M059J (cell line): ENCODE measurements around the gene TSPAN4. TPM values are rescaled to one million over a fixed set of nuclear protein-coding genes. Genes with fewer than 3 reads are reported as not detected.

ENCODE experiments used
- DNase-seq: peaks from one replicate; pipeline ENCODE4 v3.0.0-alpha.2; 2012; ENCODE audit warnings: low read depth
- total RNA-seq: library from RNA; depleted of rRNA; stranded (reverse); fragments of >200 nt; shearing (Covaris generic); gene quantifications from 2 replicates; pipeline ENCODE4 v1.2.3, GENCODE V29; 2014

TSPAN4 gene
- total RNA-seq, 1 experiment from 2014 or later: 240 TPM

DNA sequence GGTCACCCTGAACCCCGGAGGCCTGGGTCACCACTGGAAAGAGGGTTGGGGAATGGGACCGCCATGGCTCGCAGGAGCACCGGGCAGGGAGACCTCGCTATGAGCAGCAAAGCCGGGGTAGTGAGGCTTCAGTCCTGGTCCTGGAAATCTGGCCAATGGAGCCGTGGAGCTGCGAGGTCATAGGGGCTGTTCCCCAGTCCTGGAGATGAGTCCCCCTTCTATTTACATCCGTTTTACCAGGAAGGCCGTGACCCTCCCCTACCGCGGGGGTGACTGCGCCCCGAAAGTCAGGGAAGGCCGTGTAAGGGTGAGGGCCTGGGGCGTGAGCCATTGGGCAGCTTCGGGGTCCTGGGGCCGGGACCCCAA is 38.1 kb upstream of the TSPAN4 start:
- no peak for DNase-seq

DNA sequence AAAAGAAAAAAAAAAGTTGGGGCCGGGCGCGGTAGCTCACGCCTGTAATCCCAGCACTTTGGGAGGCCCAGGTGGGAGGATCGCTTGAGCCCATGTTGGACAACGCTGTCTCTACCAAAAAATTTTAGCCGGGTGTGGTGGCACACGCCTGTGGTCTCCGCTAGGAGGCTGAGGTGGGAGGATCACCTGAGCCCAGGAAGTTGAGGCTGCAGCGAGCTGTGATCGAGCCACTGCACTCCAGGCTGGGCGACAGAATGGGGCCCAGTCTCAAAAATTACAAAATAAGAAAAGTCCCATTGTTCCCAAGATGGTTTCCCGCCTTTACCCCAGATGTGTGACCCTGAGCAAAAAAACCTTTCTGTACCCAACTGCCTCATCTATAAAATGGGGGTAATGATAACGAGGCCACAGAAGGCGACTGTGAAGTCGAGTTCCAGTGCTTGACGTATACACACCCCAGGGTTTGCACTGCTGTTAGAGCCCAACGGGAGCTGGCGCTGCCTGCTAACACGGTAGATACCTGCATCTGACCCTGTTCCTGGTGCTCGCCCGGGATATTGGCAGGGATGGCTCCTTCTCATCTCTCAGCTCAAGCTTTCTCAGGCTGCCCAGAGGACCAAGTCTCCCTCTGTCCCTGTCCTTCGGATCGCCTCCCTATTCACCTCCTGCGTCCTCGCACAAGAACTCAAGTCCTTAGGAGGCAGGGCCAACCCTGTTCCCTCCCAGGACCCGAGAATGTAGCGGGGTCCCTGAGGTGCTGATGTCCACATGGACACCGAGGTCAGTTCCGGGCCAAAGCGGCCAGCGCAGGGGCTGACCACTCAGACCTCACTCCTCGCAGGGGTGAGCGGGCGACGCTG is 34.0 kb upstream of the TSPAN4 start:
- peak; percentile 83 for DNase-seq

GRCh38 chr11:809287-810039 is 33.2 kb upstream of the TSPAN4 start, which contains the start of gene RPLP2:
TSS of gene RPLP2 (plus strand) at chr11:809967. CDS start at chr11:810235, 268 bp downstream.
- peak; percentile 96 for DNase-seq

DNA sequence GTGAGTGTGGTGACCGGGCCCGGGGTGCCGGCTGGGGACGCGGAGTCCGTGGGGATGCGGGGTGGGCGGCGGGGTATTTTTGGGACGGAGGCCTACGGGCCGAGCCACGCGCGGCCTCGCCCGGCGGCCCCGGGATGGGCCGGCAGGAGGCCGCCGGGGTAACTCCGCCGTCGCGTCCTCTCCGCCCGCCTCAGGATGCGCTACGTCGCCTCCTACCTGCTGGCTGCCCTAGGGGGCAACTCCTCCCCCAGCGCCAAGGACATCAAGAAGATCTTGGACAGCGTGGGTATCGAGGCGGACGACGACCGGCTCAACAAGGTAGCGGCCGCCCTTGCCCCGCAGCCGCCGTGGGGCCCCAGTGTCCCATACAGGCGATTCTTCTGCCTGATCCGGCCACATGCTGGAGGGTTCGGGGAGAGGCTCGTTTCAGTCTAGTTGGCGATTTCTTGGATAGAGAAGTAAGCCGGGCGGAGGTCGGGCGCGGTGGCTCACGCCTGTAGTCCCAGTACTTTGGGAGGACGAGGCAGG is 32.5 kb upstream of the TSPAN4 start:
- DNase-seq: no peak

DNA sequence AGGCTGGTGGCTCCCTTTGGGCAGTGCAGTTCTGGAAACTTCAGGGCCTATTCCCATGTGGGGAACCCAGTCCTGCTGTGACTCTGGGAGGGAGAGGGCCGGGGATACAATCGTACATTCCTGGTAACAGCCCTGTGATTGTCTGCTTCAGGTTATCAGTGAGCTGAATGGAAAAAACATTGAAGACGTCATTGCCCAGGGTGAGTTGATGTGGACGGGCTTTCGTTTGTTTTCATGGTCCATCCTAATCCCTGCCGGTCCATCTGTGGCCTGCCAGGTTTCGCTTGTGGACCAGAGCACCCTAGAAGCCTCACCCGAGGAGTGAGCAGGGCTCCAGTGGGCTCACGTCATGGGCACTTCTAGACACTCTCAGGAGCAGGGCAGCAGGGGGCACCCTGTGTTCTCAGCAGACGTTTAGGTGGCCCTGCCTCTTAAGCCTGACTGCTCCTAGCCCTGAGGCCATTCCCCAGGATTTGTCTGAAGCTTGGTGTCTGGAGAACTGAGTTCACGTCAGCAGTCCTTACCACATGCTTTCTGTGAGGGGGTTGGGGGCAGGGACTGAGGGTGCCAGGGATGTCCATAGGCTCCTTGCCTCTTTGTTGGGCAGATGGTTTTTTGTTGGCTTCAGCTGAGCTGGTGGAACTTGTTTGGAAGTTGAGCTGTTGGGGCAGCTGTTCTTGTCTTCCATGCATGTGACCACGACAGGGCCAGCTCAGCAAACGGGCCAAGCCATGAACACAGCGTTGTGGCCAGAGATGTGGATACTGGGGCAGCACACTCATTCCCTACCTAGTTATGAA is 31.0 kb upstream of the TSPAN4 start:
- DNase-seq: no peak

- DNase-seq: no peak
These were observed 30.3 kb upstream of the TSPAN4 start for GRCh38 chr11:812390-812789.

GRCh38 chr11:813072-813455 is 29.6 kb upstream of the TSPAN4 start:
- DNase-seq: no peak

DNA sequence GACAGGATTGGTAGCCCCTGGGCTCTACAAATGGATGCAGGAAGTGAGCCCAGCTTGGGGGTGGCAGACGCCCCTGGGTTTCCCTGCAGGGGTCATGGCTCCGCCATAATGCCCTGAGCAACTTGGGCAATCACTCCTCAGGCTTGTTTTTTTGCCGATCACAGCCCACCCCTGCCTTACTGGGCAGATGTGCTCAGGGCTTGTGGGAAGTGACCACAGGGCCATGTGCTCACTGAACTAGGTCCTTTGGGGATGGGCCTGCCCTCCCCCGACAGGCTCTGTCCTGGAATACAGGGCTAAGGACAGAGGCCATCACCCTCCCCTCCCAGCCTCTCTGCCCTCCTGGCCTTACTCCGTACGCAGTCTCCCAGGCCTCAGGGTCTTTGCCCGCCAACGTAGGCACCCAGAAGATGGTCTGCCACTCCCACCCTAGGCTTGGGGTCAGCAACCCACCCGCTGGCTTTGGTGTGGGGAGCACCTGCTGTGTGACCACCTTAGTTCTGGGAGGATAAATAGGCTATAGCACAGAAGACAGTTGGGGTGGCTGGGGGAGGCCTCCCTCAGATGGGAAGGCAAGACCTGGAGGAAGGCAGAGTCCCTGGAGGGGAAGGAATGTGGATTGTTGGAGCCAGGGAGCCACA is 29.1 kb upstream of the TSPAN4 start:
- DNase-seq: no peak

DNA sequence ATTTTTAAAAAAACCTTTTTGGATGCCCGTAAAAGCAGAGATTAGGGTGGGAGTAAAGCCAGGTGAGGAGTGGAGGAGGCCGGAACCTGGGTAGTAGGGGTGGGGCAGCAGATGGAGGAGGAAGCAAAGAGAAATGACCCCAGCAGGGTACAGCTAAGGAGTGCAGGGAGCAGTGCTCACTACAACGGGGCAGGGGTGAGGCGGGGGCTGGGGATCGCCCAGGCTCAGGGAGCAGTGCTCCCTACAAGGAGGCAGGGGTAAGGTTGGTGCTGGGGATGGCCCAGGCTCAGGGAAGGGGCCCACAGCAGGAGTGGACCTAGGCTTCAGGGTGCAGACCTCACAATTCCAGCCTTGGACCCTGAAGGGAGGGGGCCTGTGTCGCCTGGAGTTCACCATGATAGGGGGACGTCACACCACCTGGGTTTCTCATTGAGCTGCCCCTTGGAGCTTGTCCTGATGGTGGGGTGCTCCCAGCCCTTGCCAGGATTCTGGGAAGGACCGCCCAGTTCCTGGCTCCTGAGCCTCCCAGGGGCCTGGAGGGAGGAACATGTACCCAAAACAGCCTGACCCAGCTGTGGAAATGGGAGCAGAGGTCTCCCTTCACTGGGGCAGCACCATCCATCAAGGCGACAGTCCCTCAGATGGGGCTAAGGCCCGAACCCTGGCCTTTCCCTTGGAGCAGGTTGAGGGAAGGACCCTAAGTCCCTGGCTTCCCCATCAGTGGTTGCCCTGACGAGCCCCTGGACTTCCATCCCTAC is 26.8 kb upstream of the TSPAN4 start:
- DNase-seq: no peak

GRCh38 chr11:816433-816779 is 26.2 kb upstream of the TSPAN4 start:
- DNase-seq: no peak

GRCh38 chr11:818396-819128 is 24.1 kb upstream of the TSPAN4 start, which contains the start of gene PNPLA2:
TSS of gene PNPLA2 (plus strand) at chr11:818914. CDS start at chr11:819719, 805 bp downstream.
- peak; percentile 60 for DNase-seq

GRCh38 chr11:819129-819931 is 23.3 kb upstream of the TSPAN4 start:
- peak; percentile 83 for DNase-seq

GRCh38 chr11:819943-820649 is 22.6 kb upstream of the TSPAN4 start:
- peak; percentile 93 for DNase-seq

DNA sequence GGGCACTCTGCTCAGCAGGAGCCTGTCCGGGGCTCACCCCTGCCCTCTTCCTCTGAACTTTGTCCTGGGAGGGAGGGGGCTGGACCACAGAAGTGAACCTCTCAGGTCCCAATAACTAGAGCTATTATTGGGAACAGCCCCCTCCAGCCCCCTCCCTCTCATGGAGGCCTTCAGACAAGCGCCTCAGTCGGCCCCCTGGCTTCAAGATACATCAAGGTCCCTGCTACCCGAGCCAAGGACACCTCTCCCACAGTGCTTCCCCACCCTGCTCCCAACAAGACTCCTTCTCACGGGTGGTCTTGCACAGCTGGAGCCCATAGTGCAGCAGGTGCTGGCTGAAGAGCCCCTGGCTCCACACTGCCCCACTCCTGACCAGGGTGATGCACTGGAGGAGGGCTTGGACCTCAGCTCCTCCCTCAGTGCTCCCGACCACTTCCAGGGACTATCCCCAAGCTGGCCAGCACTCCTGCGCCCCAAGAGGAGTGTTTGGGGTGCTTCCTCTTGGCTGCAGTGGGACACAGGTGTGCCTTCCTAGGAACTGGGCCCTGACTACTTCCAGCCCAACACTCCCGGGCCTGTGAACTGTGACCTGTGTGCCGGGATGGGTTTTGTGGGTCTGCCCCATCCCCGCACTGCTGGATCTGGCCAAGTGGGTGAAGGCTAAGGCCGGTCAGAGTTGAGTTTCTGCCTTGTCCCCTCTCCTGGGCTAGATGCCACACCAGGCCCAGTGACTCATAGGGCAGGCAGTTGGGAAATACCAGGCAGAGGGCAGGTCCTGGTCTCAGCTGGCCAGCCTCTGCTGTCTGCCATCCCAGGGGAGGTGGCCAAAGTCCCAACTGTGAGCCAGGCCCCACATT is 21.8 kb upstream of the TSPAN4 start:
- DNase-seq: peak; percentile 93

DNA sequence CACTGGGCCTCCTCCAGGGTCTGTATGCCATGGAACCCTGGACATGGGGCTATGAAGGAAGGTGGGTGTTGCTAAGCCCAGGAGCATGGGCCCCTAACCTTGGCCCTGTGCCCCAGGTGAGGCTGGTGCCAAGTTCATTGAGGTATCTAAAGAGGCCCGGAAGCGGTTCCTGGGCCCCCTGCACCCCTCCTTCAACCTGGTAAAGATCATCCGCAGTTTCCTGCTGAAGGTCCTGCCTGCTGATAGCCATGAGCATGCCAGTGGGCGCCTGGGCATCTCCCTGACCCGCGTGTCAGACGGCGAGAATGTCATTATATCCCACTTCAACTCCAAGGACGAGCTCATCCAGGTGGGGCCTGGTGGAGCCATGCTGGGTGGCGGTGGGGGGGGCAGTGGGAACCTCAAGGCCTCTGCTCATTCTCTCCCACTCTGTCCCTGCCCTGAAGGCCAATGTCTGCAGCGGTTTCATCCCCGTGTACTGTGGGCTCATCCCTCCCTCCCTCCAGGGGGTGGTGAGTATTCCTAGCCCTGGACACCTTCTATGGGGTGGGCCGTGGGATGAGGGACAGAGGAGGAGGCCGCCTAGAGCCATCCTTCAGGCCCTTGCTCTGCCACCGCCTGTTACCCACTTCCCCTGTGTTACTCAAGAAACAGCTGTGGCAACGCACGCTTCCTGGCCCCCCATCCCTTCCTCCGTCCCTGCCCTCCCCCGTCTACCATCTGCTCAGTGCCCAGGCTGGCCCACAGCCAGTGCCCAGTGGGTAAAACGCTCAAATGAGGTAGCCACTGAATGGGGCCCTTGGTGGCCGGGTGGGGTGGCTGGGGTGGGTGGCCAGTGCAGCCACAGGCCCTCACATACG is 20.9 kb upstream of the TSPAN4 start:
- no peak for DNase-seq
